Ovary (tissue), 9 donors: ENCODE data around the gene GGPS1. TPM values are rescaled to one million over a fixed set of nuclear protein-coding genes. Genes with fewer than 3 reads are reported as not detected.

ENCODE experiments used
- DNase-seq, 5 donors: peaks; one replicate each; pipeline ENCODE4 v3.0.0-alpha.2; 2019 to 2020
- H3K27ac ChIP-seq, 2 donors: fragments of 200-600 bp; one replicate each; pipeline versions ENCODE4 v1.5.1 to v1.8.0; 2019 to 2022
- H3K27me3 ChIP-seq: fragments of 200-600 bp; one replicate; pipeline ENCODE4 v1.8.0; 2022
- H3K36me3 ChIP-seq: fragments of 200-600 bp; sonication (generic); one replicate; pipeline ENCODE4 v1.5.1; 2019
- H3K4me1 ChIP-seq: one replicate; pipeline ENCODE4 v1.8.1; 2013; ENCODE audit warnings: mild to moderate bottlenecking, moderate library complexity; ENCODE audit not compliant: insufficient read depth
- H3K4me3 ChIP-seq: fragments of 200-600 bp; sonication (generic); one replicate; pipeline ENCODE4 v1.5.1; 2017
- H3K9me3 ChIP-seq, 2 donors: fragments of 200-600 bp in 1 of 2; sonication (generic) in 1 of 2; one replicate each; pipeline versions ENCODE4 v1.5.1 to v1.8.1; 2013 to 2019; ENCODE audit warnings: mild to moderate bottlenecking in 1 of 2, moderate library complexity in 1 of 2
- CTCF ChIP-seq, 3 donors: fragments of 450-650 bp in 2 of 3; fragments of 200-600 bp in 1 of 3; IDR thresholded peaks; one replicate each; pipeline versions ENCODE4 v1.5.1 to v1.8.0; 2016 to 2022; ENCODE audit warnings: antibody characterized with exemption in 3 of 3, mild to moderate bottlenecking in 1 of 3
- EP300 ChIP-seq: sonication (generic); formaldehyde crosslinking; IDR thresholded peaks from one replicate; pipeline ENCODE4 v1.6.1; 2017; ENCODE audit warnings: antibody characterized with exemption
- POLR2A ChIP-seq: fragments of 450-650 bp; IDR thresholded peaks from one replicate; pipeline ENCODE4 v1.6.1; 2017; ENCODE audit warnings: antibody characterized with exemption, mild to moderate bottlenecking, moderate library complexity
- WGBS, 3 donors: extraction: QIAGEN DNeasy Blood & Tissue Kit in 1 of 3; methylation state at CpG; one replicate each; pipeline versions ENCODE4 v1.1.5 to v1.1.7; 2013 to 2017; 5-methylcytosine and 5-hydroxymethylcytosine counted together
- intact Hi-C, 4 donors: fragments of 100-400 bp; cut with DNase I; formaldehyde crosslinking; loops; one replicate each; pipeline versions ENCODE4 v1.11.0 to v1.15.1; 2022 to 2023
- polyA plus RNA-seq, 2 donors: library from polyadenylated mRNA; stranded (reverse); fragments of 200-250 nt in 1 of 2; fragments of 350-450 nt in 1 of 2; fragmentation: Illumina TruSeq in 1 of 2; extraction: RNeasy Lipid Tissue Mini Kit (QIAGEN cat#74804) in 1 of 2; gene quantifications; one replicate each; pipeline ENCODE4 v1.2.3, GENCODE V29; 2013 to 2014
- total RNA-seq, 7 donors: library from RNA; depleted of rRNA in 2 of 7; stranded (reverse); fragments of >200 nt in 2 of 7; fragmentation: NEBNext Ultra II Directional in 3 of 7; extraction: Animal tissue kit (Norgen Biotek cat#: 25700) in 3 of 7; gene quantifications; one replicate each; pipeline versions ENCODE4 v1.1.0 to v1.2.4, GENCODE V29; 2016 to 2023
- donor health status: DM: no; HTN: no; CAD: no; lungs with moderate emphysema.
- donor health status: DM: no; HTN: no; CAD: no.
- donor health status: Bipolar disorder and iron deficiency.
- donor health status: DM: yes; HTN: yes; CAD: no.
- donor health status: DM: no; HTN: no; CAD: no.
- donor health status: DM: yes; HTN: yes; CAD: no.

Gene GGPS1
- total and polyA plus RNA-seq, 9 donors, result 15.3 to 42.4 (median 31.7) TPM

- DNase-seq, result no peak
- H3K9me3 ChIP-seq, result no peaks in the 10 kb centered on the region
- H3K27ac ChIP-seq, result no peak overlapping the region
- WGBS, 3 donors, result 80 to 84% (median 83%) methylated on average over 8 of the region's 8 CpGs
- no peak overlapping the region for H3K4me3 ChIP-seq
- no peaks in the 10 kb centered on the region for H3K4me1 ChIP-seq
- H3K36me3 ChIP-seq, result no peaks in the 10 kb centered on the region
- intact Hi-C loops, result no loop called here
- H3K27me3 ChIP-seq, result no peaks in the 10 kb centered on the region
- no peak for TF ChIP-seq CTCF (IDR thresholded peaks at IDR 0.05)
- no peak for TF ChIP-seq POLR2A
- no peak for TF ChIP-seq EP300
Observed at GRCh38 chr1:235339746-235340145, 11.4 kb downstream of the GGPS1 start.

GRCh38 chr1:235341334-235341733, 13.0 kb downstream of the GGPS1 start:
- H3K27me3 ChIP-seq, result no peaks in the 10 kb centered on the region
- H3K36me3 ChIP-seq, result no peaks in the 10 kb centered on the region
- no peaks in the 10 kb centered on the region for H3K9me3 ChIP-seq
- no peak overlapping the region for H3K4me3 ChIP-seq
- WGBS, 3 donors, result 45 to 71% (median 53%) methylated on average over 1 of the region's 1 CpG
- DNase-seq, result no peak
- H3K4me1 ChIP-seq, result no peaks in the 10 kb centered on the region
- no peak overlapping the region for H3K27ac ChIP-seq
- no peak for TF ChIP-seq EP300
- TF ChIP-seq CTCF (IDR thresholded peaks at IDR 0.05), result no peak
- no peak for TF ChIP-seq POLR2A
- intact Hi-C loops, result no loop called here

GRCh38 chr1:235342039-235342438, 13.7 kb downstream of the GGPS1 start:
- 64 to 69% (median 65%) methylated on average over 6 of the region's 6 CpGs for WGBS, 3 donors
- Histone ChIP-seq H3K9me3 (no peaks in the 10 kb centered on the region), H3K36me3 (no peaks in the 10 kb centered on the region), H3K4me1 (no peaks in the 10 kb centered on the region), H3K4me3 (no peak overlapping the region), H3K27me3 (no peaks in the 10 kb centered on the region), H3K27ac (no peak overlapping the region)
- intact Hi-C loops, result no loop called here
- no peak for TF ChIP-seq EP300
- TF ChIP-seq POLR2A, result no peak
- no peak for DNase-seq

GRCh38 chr1:235342471-235342870, 14.1 kb downstream of the GGPS1 start:
- intact Hi-C loops, result no loop called here
- Histone ChIP-seq H3K27me3 (no peaks in the 10 kb centered on the region), H3K9me3 (no peaks in the 10 kb centered on the region), H3K4me1 (no peaks in the 10 kb centered on the region), H3K27ac (no peak overlapping the region), H3K36me3 (no peaks in the 10 kb centered on the region), H3K4me3 (no peak overlapping the region)
- DNase-seq, result no peak
- TF ChIP-seq POLR2A (no peak), EP300 (no peak), CTCF (IDR thresholded peaks at IDR 0.05) (no peak)
- 76 to 81% (median 76%) methylated on average over 3 of the region's 3 CpGs for WGBS, 3 donors

- no peak for DNase-seq
- Histone ChIP-seq H3K4me1 (no peaks in the 10 kb centered on the region), H3K27me3 (no peaks in the 10 kb centered on the region), H3K36me3 (no peaks in the 10 kb centered on the region), H3K27ac (no peak overlapping the region), H3K4me3 (no peak overlapping the region), H3K9me3 (no peaks in the 10 kb centered on the region)
- intact Hi-C loops, result no loop called here
- 93 to 99% (median 95%) methylated on average over 5 of the region's 5 CpGs for WGBS, 3 donors
- TF ChIP-seq CTCF (IDR thresholded peaks at IDR 0.05) (no peak), EP300 (no peak), POLR2A (no peak)
Observed at GRCh38 chr1:235343726-235344125, 15.4 kb downstream of the GGPS1 start.
